ENCODE data around the gene RAX.

RAX gene

GRCh38 chr18:59239642-59240041, 33.6 kb downstream of the RAX start:
- no peak for DNase-seq

GRCh38 chr18:59238385-59238784, 34.9 kb downstream of the RAX start:
- DNase-seq = no peak

GRCh38 chr18:59233017-59233410, 40.2 kb downstream of the RAX start:
- no peak for DNase-seq

- DNase-seq = no peak
These were observed 40.8 kb downstream of the RAX start for GRCh38 chr18:59232309-59233016.

GRCh38 chr18:59231877-59232276, 41.4 kb downstream of the RAX start:
- DNase-seq = no peak

GRCh38 chr18:59231114-59231513, 42.1 kb downstream of the RAX start:
- no peak for DNase-seq

- DNase-seq = no peak
These were observed 43.4 kb downstream of the RAX start for GRCh38 chr18:59229701-59230443.

GRCh38 chr18:59229191-59229590, 44.1 kb downstream of the RAX start:
- no peak for DNase-seq

- no peak for DNase-seq
These were observed 44.9 kb downstream of the RAX start for GRCh38 chr18:59228351-59228750.

GRCh38 chr18:59222341-59222740, 50.9 kb downstream of the RAX start:
- DNase-seq = no peak

- DNase-seq = no peak
These were observed 52.2 kb downstream of the RAX start for GRCh38 chr18:59220784-59221765.

GRCh38 chr18:59220164-59220783, 53.0 kb downstream of the RAX start:
- DNase-seq = no peak

- no peak for DNase-seq
These were observed 53.5 kb downstream of the RAX start, which contains the start of gene GRP for GRCh38 chr18:59219672-59220163. Gene GRP (plus strand): TSS chr18:59220158. CDS start chr18:59220266, 108 bp downstream.

GRCh38 chr18:59218018-59218417, 55.2 kb downstream of the RAX start:
- DNase-seq = no peak
